Mesothelial cell of epicardium (in vitro differentiated cells): ENCODE data around the gene CFAP52. TPM values are rescaled to one million over a fixed set of nuclear protein-coding genes. Genes with fewer than 3 reads are reported as not detected.

ENCODE experiments used
- DNase-seq, 2 experiments: peaks; one replicate each; pipeline ENCODE4 v3.0.0; 2021; ENCODE audit warnings: low spot score in 2 of 2; ENCODE audit not compliant: unreplicated experiment in 2 of 2
- H3K27ac Mint-ChIP-seq: 2 replicates; pipeline ENCODE4 v1.8.0; 2021; ENCODE audit warnings: mixed read lengths
- H3K27me3 Mint-ChIP-seq: 2 replicates; pipeline ENCODE4 v1.8.0; 2021; ENCODE audit warnings: low read depth, mixed read lengths
- H3K36me3 Mint-ChIP-seq: 2 replicates; pipeline ENCODE4 v1.8.0; 2021; ENCODE audit warnings: mixed read lengths
- H3K4me1 Mint-ChIP-seq: 2 replicates; pipeline ENCODE4 v1.8.0; 2021; ENCODE audit warnings: mixed read lengths
- H3K4me3 Mint-ChIP-seq: 2 replicates; pipeline ENCODE4 v1.8.0; 2021; ENCODE audit warnings: mild to moderate bottlenecking, moderate library complexity, mixed read lengths
- H3K9me3 Mint-ChIP-seq: 2 replicates; pipeline ENCODE4 v1.8.0; 2021; ENCODE audit warnings: mixed read lengths
- CTCF ChIP-seq: fragments of 200-600 bp; sonication (generic); IDR thresholded peaks from one replicate; pipeline ENCODE4 v1.5.0; 2021; ENCODE audit warnings: antibody characterized with exemption; ENCODE audit not compliant: unreplicated experiment
- total RNA-seq: library from RNA; stranded (reverse); gene quantifications from 3 replicates; pipeline ENCODE4 v1.2.1, GENCODE V29; 2021

CFAP52 gene
- total RNA-seq, 1 donor from 2014 or later: not detected

- Mint-ChIP-seq H3K27ac (peak within 1 kb of the TSS; percentile 99), H3K9me3 (peaks cover 4% of the 10 kb centered on the region), H3K4me1 (peaks cover 36% of the 10 kb centered on the region), H3K36me3 (no peaks in the 10 kb centered on the region), H3K4me3 (peak within 1 kb of the TSS; percentile 94), H3K27me3 (peaks cover 23% of the 10 kb centered on the region)
- no peak for TF ChIP-seq CTCF
- peak; percentile 46 to 74 for DNase-seq
These were observed 68.7 kb downstream of the CFAP52 start, which contains the start of gene USP43 for GRCh38 chr17:9644910-9645751. USP43 (plus strand) TSS chr17:9645517; CDS start chr17:9645633, 116 bp downstream.

GRCh38 chr17:9645851-9646545, 69.6 kb downstream of the CFAP52 start:
- Mint-ChIP-seq H3K36me3 (no peaks in the 10 kb centered on the region), H3K9me3 (peaks cover 4% of the 10 kb centered on the region), H3K27me3 (peaks cover 23% of the 10 kb centered on the region), H3K4me3 (peak overlapping the region; percentile 88), H3K27ac (peak overlapping the region; percentile 84), H3K4me1 (peaks cover 36% of the 10 kb centered on the region)
- DNase-seq: peak in 1 of 2 experiments; percentile 63
- TF ChIP-seq CTCF: no peak

- Mint-ChIP-seq H3K27ac (peak overlapping the region; percentile 84), H3K27me3 (peaks cover 23% of the 10 kb centered on the region)
These were observed 70.1 kb downstream of the CFAP52 start for GRCh38 chr17:9646546-9646885.

GRCh38 chr17:9647014-9647413, 70.6 kb downstream of the CFAP52 start:
- Mint-ChIP-seq H3K27ac (peak overlapping the region; percentile 84), H3K4me3 (peak overlapping the region; percentile 88), H3K4me1 (peaks cover 36% of the 10 kb centered on the region), H3K9me3 (peaks cover 4% of the 10 kb centered on the region), H3K36me3 (no peaks in the 10 kb centered on the region), H3K27me3 (peaks cover 23% of the 10 kb centered on the region)
- no peak for DNase-seq
- no peak for TF ChIP-seq CTCF

More at GRCh38 chr17:9646546-9646885, 70.1 kb downstream of the CFAP52 start:
- TF ChIP-seq CTCF: no peak
- DNase-seq: peak in 1 of 2 experiments; percentile 39
- peaks cover 4% of the 10 kb centered on the region for H3K9me3 Mint-ChIP-seq
- H3K36me3 Mint-ChIP-seq: no peaks in the 10 kb centered on the region
- peak overlapping the region; percentile 88 for H3K4me3 Mint-ChIP-seq
- peaks cover 36% of the 10 kb centered on the region for H3K4me1 Mint-ChIP-seq

GRCh38 chr17:9648521-9649110, 72.2 kb downstream of the CFAP52 start:
- Mint-ChIP-seq H3K36me3 (no peaks in the 10 kb centered on the region), H3K27ac (peak overlapping the region; percentile 81), H3K4me1 (peaks cover 32% of the 10 kb centered on the region), H3K4me3 (no peak overlapping the region), H3K9me3 (peaks cover 4% of the 10 kb centered on the region), H3K27me3 (peaks cover 23% of the 10 kb centered on the region)
- no peak for DNase-seq
- no peak for TF ChIP-seq CTCF
